Choroid plexus epithelial cell (primary cell): ENCODE results near the gene SLAMF8.

Experiments
- DNase-seq: peaks from one replicate; pipeline ENCODE4 v3.0.0-alpha.2; 2010; ENCODE audit warnings: low read depth
- H3K4me3 ChIP-seq: 2 replicates; pipeline ENCODE4 v1.5.1; 2011; ENCODE audit warnings: low read depth, mild to moderate bottlenecking, control low read depth, low read length, moderate library complexity
- CTCF ChIP-seq: conservative IDR thresholded peaks from 2 replicates; pipeline ENCODE4 v1.5.1; 2011; ENCODE audit warnings: low read depth, mild to moderate bottlenecking, control low read depth, inconsistent platforms, low read length, moderate library complexity

Gene SLAMF8

GRCh38 chr1:159845751-159846629 lies 19.3 kb downstream of the SLAMF8 start:
- H3K4me3 ChIP-seq, result no peak overlapping the region
- DNase-seq, result peak; percentile 55
- no peak for TF ChIP-seq CTCF

GRCh38 chr1:159847231-159847630 lies 20.6 kb downstream of the SLAMF8 start:
- no peak overlapping the region for H3K4me3 ChIP-seq
- DNase-seq, result no peak

DNA sequence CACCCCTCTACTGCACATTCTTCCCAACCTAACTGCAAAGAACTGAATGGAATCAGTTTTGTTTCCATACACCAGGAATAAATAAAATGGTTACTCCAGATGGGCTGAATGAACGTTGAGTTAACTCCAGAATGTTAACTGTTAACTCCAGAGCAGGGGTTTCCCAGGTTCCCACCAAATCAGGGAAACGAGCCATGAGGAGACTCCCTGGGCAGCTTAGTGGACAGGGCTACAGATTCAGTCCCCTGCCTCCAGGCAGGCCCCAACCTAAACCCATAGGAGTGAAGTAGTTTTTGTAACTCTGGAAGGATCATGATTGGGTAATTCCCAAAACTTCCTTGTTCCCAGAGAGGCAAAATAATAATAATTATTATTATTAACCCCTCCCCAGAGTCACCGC lies 21.7 kb downstream of the SLAMF8 start:
- H3K4me3 ChIP-seq, result no peak overlapping the region
- no peak for TF ChIP-seq CTCF
- no peak for DNase-seq

More at GRCh38 chr1:159847231-159847630, 20.6 kb downstream of the SLAMF8 start:
- TF ChIP-seq CTCF, result no peak

DNA sequence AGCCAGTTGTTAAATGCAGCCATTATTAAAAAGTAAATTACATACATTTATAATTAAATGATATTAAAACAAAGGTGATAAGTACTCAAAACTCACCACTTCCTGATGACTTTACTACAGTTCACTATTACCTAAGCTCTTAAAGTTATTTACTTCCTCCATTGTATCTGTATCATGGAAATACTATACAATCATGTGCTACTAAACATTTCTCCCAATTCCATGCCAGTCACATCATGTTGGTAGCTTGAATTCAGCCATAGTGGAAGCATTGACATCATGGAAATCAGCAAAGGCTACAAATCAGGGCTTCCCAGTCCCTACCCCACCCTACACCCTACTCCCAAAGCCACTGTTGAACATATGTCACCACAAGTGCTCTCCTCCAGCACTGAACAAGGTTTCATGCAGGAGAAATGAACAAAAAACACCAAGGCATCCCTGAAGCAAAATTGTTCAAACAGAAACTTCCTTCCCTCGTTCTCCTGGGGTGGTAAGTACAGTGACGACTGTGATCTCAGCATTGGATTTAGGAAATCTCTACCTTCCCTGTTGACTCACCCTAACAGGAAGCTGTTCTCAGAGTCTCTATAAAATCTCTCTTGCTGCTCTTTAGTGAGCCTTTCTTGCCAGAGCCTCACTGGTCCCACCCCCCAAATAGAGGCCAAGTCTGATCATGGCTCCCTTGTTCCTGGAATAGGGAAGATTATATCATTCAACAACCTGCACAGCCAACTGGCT lies 23.1 kb downstream of the SLAMF8 start:
- no peak for TF ChIP-seq CTCF
- peak; percentile 24 for DNase-seq
- no peak overlapping the region for H3K4me3 ChIP-seq

GRCh38 chr1:159851407-159851806 lies 24.7 kb downstream of the SLAMF8 start:
- H3K4me3 ChIP-seq, result no peak overlapping the region
- TF ChIP-seq CTCF, result peak; percentile 36
- no peak for DNase-seq

DNA sequence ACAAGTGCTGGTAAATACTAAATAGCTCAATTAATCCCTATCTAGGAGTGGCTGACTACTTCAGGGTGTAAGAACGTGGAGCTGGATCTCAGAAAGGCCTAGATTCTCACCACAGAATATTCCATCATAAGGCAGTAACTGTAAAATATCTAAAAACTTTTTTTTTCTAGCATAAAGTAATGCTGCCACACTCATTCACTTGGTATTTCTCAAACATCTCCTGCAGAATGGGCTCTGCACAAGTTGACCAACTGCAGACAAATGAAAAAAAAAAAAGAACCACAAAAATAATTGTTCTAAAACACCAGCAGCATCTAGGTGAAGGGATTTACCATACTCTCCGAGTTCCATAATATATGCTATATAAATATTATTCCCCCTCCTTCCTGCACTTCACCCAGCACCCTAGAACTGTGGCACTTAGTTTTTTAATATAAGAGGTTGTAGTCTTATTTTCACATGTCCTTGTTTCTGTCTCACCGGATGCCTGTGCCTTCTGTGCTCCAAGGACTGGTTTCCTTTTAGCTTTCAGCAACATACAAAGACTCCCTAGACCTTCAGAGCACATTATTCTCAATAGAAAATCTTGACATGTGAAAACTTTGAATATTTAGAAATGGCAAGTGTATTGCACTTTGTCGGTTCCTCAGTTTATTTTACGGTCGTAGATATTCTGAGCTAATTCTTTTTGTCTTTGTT lies 26.9 kb downstream of the SLAMF8 start:
- peak; percentile 45 for DNase-seq
- H3K4me3 ChIP-seq, result peak overlapping the region; percentile 71
- TF ChIP-seq CTCF, result no peak
